RWPE1 (cell line): Measurements from ENCODE around the gene SPATA46.
"Not testable (repeated sequence)": the region's sequence is repeated elsewhere in the genome, so short reads cannot be mapped to it uniquely, and the experiment has no call there.

Experiments used
- CTCF ChIA-PET: fragments of 350-600 bp; sonication (Branson Sonifier 250); formaldehyde crosslinking; extraction: SDS; loops from one replicate; lab custom pipeline; 2021; lab: Yijun Ruan, JAX
- POLR2A ChIA-PET: fragments of 400-600 bp; formaldehyde crosslinking; extraction: SDS; loops from one replicate; lab custom pipeline; 2020; ENCODE audit warnings: antibody characterized with exemption; ENCODE audit not compliant: low non-redundant PET; lab: Yijun Ruan, JAX
- DNase-seq: peaks from one replicate; pipeline ENCODE4 v3.0.0; 2012; ENCODE audit warnings: low spot score
- H3K27ac ChIP-seq: fragments of 450-650 bp; 2 replicates; pipeline ENCODE4 v1.5.1; 2017
- TF ChIP-seq, protein P1 (sequence below): fragments of 450-650 bp; conservative IDR thresholded peaks from 2 replicates; pipeline ENCODE4 v1.5.1; 2017; ENCODE audit warnings: low read depth, mild to moderate bottlenecking

SPATA46 gene, protein sequence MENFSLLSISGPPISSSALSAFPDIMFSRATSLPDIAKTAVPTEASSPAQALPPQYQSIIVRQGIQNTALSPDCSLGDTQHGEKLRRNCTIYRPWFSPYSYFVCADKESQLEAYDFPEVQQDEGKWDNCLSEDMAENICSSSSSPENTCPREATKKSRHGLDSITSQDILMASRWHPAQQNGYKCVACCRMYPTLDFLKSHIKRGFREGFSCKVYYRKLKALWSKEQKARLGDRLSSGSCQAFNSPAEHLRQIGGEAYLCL

GRCh38 chr1:162376691-162377090 is at the start of gene SPATA46:
Gene SPATA46, minus strand, starts transcription at chr1:162376854. Its CDS starts 64 bp downstream, at chr1:162376790.
- ChIA-PET CTCF (interaction anchor here (0.7 kb wide), 1 partner anchor 121 kb away, joined by 3 read pairs; no protein-coding TSS in a partner anchor), POLR2A (no interaction called here)
- TF ChIP-seq, protein P1, sequence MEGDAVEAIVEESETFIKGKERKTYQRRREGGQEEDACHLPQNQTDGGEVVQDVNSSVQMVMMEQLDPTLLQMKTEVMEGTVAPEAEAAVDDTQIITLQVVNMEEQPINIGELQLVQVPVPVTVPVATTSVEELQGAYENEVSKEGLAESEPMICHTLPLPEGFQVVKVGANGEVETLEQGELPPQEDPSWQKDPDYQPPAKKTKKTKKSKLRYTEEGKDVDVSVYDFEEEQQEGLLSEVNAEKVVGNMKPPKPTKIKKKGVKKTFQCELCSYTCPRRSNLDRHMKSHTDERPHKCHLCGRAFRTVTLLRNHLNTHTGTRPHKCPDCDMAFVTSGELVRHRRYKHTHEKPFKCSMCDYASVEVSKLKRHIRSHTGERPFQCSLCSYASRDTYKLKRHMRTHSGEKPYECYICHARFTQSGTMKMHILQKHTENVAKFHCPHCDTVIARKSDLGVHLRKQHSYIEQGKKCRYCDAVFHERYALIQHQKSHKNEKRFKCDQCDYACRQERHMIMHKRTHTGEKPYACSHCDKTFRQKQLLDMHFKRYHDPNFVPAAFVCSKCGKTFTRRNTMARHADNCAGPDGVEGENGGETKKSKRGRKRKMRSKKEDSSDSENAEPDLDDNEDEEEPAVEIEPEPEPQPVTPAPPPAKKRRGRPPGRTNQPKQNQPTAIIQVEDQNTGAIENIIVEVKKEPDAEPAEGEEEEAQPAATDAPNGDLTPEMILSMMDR, result no peak
- H3K27ac ChIP-seq, result no peak within 1 kb of the TSS
- no peak for DNase-seq

DNA sequence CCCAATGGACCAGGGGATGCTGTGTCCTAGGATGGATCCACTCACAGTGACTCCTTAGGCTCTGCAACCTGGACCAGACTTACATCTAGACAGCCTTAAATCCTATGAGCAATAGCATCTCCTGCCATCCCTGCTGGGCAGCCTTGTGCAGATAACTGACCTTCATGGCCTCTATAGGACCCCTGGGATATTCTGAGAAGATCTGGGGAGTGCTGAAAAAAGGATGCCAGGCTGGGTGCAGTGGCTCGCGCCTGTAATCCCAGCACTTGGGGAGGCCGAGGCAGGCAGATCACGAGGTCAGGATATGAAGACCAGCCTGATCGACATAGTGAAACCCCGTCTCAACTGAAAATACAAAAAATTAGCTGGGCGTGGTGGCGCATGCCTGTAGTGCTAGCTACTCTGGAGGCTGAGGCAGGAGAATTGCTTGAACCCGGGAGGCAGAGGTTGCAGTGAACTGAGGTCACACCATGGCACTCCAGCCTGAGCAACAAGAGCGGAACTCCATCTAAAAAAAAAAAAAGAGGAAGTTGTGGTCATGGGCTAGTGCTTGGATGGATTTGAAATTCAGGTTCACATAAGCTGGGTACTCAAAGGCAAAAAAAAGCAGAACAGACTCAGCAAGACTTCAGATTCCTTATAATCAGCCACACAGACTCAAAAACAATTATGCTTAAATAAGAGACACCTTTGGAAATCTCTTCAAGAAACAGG is 46.2 kb upstream of the SPATA46 start:
- ChIA-PET POLR2A (no interaction called here), CTCF (no interaction called here)
- TF ChIP-seq, protein P1, result no peak
- H3K27ac ChIP-seq, result no peak overlapping the region
- DNase-seq, result no peak

DNA sequence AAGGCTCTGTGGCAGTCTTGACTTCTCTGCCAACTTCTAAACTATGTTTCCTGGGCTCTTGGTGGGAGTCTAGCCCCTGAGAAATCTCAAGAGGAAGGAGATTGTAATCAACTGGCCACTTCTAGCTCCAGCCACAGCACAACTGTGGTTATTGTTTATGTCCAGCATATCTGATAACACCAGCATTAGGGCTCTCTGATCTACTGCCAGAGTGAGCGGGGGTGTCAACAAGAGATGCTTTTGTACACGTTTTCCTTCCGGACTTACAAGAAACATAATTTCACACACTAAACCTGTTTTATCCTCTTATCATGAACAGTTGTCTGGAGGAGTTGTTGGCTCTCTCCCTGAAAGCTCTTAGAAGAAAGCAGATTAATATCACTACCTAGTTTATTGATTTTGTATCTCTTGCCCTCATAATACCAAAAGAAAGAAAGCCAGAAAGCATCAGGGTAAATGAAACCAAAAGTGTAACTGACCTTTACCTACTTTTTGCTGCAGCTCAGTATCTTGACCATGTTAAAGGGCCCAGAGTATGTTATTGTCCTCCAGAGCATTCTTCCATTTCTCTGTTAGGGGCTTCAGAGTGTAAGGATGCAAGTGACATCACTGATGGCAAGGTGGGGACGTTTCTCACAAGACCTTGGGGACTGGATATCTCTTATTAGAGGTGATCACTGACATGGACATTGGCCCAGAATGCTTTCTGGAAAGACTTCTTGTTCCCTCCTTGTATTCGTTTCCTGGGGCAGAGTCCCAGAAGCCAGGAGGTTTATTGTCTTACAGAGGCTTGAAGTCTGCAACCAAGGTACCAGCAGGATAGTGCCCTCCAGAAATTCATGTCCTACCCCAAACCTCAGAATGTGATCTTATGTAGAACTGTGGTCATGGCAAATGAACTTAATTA is 44.9 kb upstream of the SPATA46 start:
- ChIA-PET CTCF (no interaction called here), POLR2A (no interaction called here)
- DNase-seq, result no peak
- H3K27ac ChIP-seq, result no peak overlapping the region
- TF ChIP-seq, protein P1, result no peak

DNA sequence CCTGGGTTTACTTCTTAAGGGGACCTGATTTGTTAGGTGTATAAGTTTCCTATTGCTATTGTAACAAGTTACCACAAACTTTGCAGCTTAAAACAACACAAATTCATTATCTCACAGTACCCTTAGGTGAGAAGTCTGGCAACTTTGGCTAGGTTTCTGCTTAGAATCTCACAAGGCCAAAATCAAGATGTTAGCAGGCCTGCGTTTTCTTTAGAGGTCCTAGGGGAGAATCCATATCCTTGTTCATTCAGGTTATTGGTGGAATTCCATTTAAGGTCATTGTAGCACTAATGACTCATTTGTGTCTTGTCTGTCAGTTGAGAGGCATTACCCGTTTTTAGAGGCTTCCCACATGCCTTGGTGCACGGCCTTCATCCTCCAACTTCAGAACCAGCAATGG is 43.5 kb upstream of the SPATA46 start:
- TF ChIP-seq, protein P1, result no peak
- no peak overlapping the region for H3K27ac ChIP-seq
- ChIA-PET CTCF (no interaction called here), POLR2A (no interaction called here)
- DNase-seq, result no peak

DNA sequence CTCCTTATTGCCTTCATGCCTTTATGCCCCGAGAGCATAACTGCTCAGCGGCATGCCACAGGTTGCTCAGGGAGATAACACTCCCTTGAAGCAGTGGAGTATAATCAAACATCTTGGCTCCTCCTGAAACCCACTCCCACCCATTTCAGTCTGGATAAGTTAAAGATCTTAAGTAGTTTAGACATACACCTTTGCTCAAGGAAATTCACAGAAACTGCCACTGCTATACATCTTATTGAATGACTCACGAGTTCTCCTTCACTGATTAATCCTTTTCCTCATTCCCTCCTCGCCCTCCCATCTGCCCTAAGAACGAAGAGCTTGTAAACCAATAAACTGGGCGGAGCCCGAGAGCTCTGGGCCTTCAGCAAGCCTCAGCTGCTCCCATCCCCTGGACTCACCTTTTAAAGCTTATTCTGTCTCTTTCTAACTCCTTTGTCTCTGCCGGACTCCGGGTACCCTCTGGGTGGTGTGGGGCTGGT is 42.8 kb upstream of the SPATA46 start:
- CTCF ChIA-PET, H3K27ac ChIP-seq, POLR2A ChIA-PET, DNase-seq: not testable (repeated sequence)

GRCh38 chr1:162418584-162418983 is 41.9 kb upstream of the SPATA46 start:
- CTCF ChIA-PET, DNase-seq, H3K27ac ChIP-seq, POLR2A ChIA-PET: not testable (repeated sequence)

DNA sequence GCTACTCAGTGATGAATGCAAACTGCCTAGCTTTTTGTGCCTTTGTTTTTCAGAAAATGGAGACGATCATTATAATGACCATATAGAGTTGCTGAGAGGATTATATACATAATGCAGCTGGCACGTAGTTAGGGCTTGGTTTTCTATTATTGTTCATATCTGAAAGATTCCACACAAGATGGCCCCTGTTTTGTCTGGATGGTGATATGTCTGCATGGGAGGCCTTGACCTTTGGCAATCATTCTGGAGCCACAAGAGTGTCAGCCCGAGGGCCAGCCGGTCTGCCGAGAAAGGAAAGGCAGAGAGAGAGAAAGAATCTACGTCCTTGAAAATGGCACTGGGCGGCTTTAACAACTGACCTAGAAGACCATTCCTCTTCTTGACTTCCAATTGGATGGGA is 41.0 kb upstream of the SPATA46 start:
- TF ChIP-seq, protein P1, result no peak
- ChIA-PET POLR2A (no interaction called here), CTCF (no interaction called here)
- H3K27ac ChIP-seq, result no peak overlapping the region
- DNase-seq, result no peak
